HCT116 (cell line): ENCODE data around the gene KRT6A. TPM values are rescaled to one million over a fixed set of nuclear protein-coding genes. Genes with fewer than 3 reads are reported as not detected.
"Not testable (repeated sequence)": the region's sequence is repeated elsewhere in the genome, so short reads cannot be mapped to it uniquely, and the experiment has no call there.

Source experiments
- ATAC-seq: fragments of 200-7000 bp; cut with Tn5 transposase; 2 replicates; pipeline ENCODE4 v1.9.1; 2020; ENCODE audit warnings: mild to moderate bottlenecking, moderate library complexity
- BruUV-seq: library from RNA; stranded (reverse); fragments of 400-500 nt; replicated peaks from 2 replicates; lab custom pipeline; 2021; lab: Mats Ljungman, UMichigan
- CTCF ChIA-PET: fragments of 300-600 bp; sonication (Branson Sonifier 250); formaldehyde crosslinking; loops from one replicate; lab custom pipeline; 2021; ENCODE audit warnings: antibody characterized with exemption; lab: Charles Lee
- POLR2A ChIA-PET: fragments of 300-600, 350-600 bp; sonication (Branson Sonifier 250); formaldehyde crosslinking; loops from one replicate; lab custom pipeline; 2021; ENCODE audit warnings: antibody characterized with exemption; lab: Charles Lee
- RAD21 ChIA-PET, 2 experiments: fragments of 300-600 bp; sonication (Branson Sonifier 250); formaldehyde crosslinking; loops; one replicate each; lab custom pipeline; 2023; ENCODE audit warnings: low total read pairs in 2 of 2; ENCODE audit not compliant: uncharacterized antibody in 2 of 2, unreplicated experiment in 2 of 2, low non-redundant PET in 1 of 2; lab: Charles Lee
- DNase-seq: peaks from one replicate; pipeline ENCODE4 v3.0.0-alpha.2; 2010; ENCODE audit warnings: low read depth, low spot score
- H2AFZ ChIP-seq: fragments of 200-600 bp; shearing (Covaris generic), sonication (generic); 2 replicates; pipeline ENCODE4 v1.6.1; 2017; ENCODE audit warnings: low read depth, mixed run types, mixed read lengths, antibody characterized with exemption, low read length; ENCODE audit not compliant: poor library complexity, severe bottlenecking
- H3K27ac ChIP-seq: 2 replicates; pipeline ENCODE4 v1.5.1; 2012; ENCODE audit warnings: low read depth, low read length
- H3K27me3 ChIP-seq: fragments of 200-600 bp; sonication (generic); 2 replicates; pipeline ENCODE4 v1.6.1; 2016; ENCODE audit warnings: mixed run types, low read length, mixed read lengths; ENCODE audit not compliant: insufficient read depth
- H3K36me3 ChIP-seq, 2 experiments: fragments of 200-500 bp in 1 of 2; fragments of 200-600 bp in 1 of 2; sonication (Bioruptor generic) in 1 of 2; sonication (generic) in 1 of 2; 2 replicates each; pipeline versions ENCODE4 v1.5.1 to v1.6.1; 2014 to 2016; ENCODE audit warnings: low read length in 2 of 2, inconsistent platforms in 1 of 2, mixed read lengths in 1 of 2, mixed run types in 1 of 2; ENCODE audit not compliant: insufficient read depth in 2 of 2, control insufficient read depth in 1 of 2
- H3K4me1 ChIP-seq, 2 experiments: fragments of 200-600 bp in 1 of 2; sonication (generic) in 1 of 2; 2 replicates each; pipeline versions ENCODE4 v1.5.1 to v1.6.1; 2012 to 2017; ENCODE audit warnings: low read length in 2 of 2, inconsistent platforms in 1 of 2, mild to moderate bottlenecking in 1 of 2, mixed read lengths in 1 of 2, mixed run types in 1 of 2, moderate library complexity in 1 of 2; ENCODE audit not compliant: insufficient read depth in 2 of 2, control insufficient read depth in 1 of 2
- H3K4me2 ChIP-seq: fragments of 200-600 bp; sonication (generic); 2 replicates; pipeline ENCODE4 v1.6.1; 2017; ENCODE audit warnings: mixed run types, low read length, mixed read lengths
- H3K4me3 ChIP-seq, 2 experiments: fragments of 200-600 bp in 1 of 2; sonication (generic) in 1 of 2; replicated peaks in 1 of 2; 2 replicates each; pipeline ENCODE4 v1.5.1; 2011 to 2016; ENCODE audit warnings: low read length in 2 of 2, control low read depth in 1 of 2, low read depth in 1 of 2, mild to moderate bottlenecking in 1 of 2, mixed read lengths in 1 of 2, mixed run types in 1 of 2
- H3K79me2 ChIP-seq: fragments of 200-600 bp; sonication (generic); 2 replicates; pipeline ENCODE4 v1.6.1; 2017; ENCODE audit warnings: mild to moderate bottlenecking, mixed run types, low read length, moderate library complexity, mixed read lengths; ENCODE audit not compliant: insufficient read depth
- H3K9ac ChIP-seq: fragments of 200-600 bp; sonication (generic); 2 replicates; pipeline ENCODE4 v1.6.1; 2016; ENCODE audit warnings: low read length, mixed read lengths
- H3K9me2 ChIP-seq: fragments of 200-600 bp; sonication (generic), shearing (Covaris generic); 2 replicates; pipeline ENCODE4 v1.6.1; 2017; ENCODE audit warnings: mixed run types, mild to moderate bottlenecking, moderate library complexity; ENCODE audit not compliant: insufficient read depth
- H3K9me3 ChIP-seq, 2 experiments: fragments of 200-500 bp in 1 of 2; fragments of 200-600 bp in 1 of 2; sonication (Bioruptor generic) in 1 of 2; sonication (generic) in 1 of 2; 2 replicates each; pipeline ENCODE4 v1.6.1; 2014 to 2017; ENCODE audit warnings: low read length in 2 of 2, mixed read lengths in 2 of 2, inconsistent platforms in 1 of 2, low read depth in 1 of 2, mild to moderate bottlenecking in 1 of 2, mixed run types in 1 of 2, moderate library complexity in 1 of 2; ENCODE audit not compliant: control insufficient read depth in 1 of 2, insufficient read depth in 1 of 2
- H4K20me1 ChIP-seq: fragments of 200-600 bp; sonication (generic), shearing (Covaris generic); 2 replicates; pipeline ENCODE4 v1.6.1; 2017; ENCODE audit warnings: mixed run types, mild to moderate bottlenecking, moderate library complexity; ENCODE audit not compliant: insufficient read depth
- CBX3 ChIP-seq: IDR thresholded peaks from 2 replicates; pipeline ENCODE4 v1.6.1; 2012; ENCODE audit warnings: low read depth
- CEBPB ChIP-seq: IDR thresholded peaks from 2 replicates; pipeline ENCODE4 v1.6.1; 2012; ENCODE audit warnings: low read depth
- EZH2 ChIP-seq: fragments of 200-600 bp; sonication (generic); IDR thresholded peaks from 2 replicates; pipeline ENCODE4 v1.6.1; 2017; ENCODE audit warnings: antibody characterized with exemption, mixed run types
- EZH2phosphoT487 ChIP-seq: fragments of 200-600 bp; IDR thresholded peaks from 2 replicates; pipeline ENCODE4 v1.6.1; 2018; ENCODE audit warnings: antibody characterized with exemption, borderline replicate concordance
- FOSL1 ChIP-seq: IDR thresholded peaks from 2 replicates; pipeline ENCODE4 v1.6.1; 2012; ENCODE audit warnings: low read depth
- POLR2A ChIP-seq: IDR thresholded peaks from 2 replicates; pipeline ENCODE4 v1.7.0; 2011; ENCODE audit warnings: borderline replicate concordance; ENCODE audit not compliant: insufficient read depth, insufficient read length; ENCODE audit errors: extremely low read depth
- POLR2AphosphoS5 ChIP-seq: IDR thresholded peaks from 2 replicates; pipeline ENCODE4 v1.6.1; 2011; ENCODE audit warnings: mild to moderate bottlenecking, low read depth, low read length, moderate library complexity
- RAD21 ChIP-seq: IDR thresholded peaks from 2 replicates; pipeline ENCODE4 v1.6.1; 2012; ENCODE audit warnings: low read depth, mild to moderate bottlenecking
- REST ChIP-seq: IDR thresholded peaks from 2 replicates; pipeline ENCODE4 v1.6.1; 2012; ENCODE audit warnings: low read depth
- SIN3A ChIP-seq: IDR thresholded peaks from 2 replicates; pipeline ENCODE4 v1.6.1; 2012; ENCODE audit warnings: low read depth
- SP1 ChIP-seq: IDR thresholded peaks from 2 replicates; pipeline ENCODE4 v1.6.1; 2012; ENCODE audit warnings: low read depth
- TCF7L2 ChIP-seq: IDR thresholded peaks from 2 replicates; pipeline ENCODE4 v1.7.0; 2011; ENCODE audit warnings: borderline replicate concordance, inconsistent platforms; ENCODE audit not compliant: insufficient read depth, insufficient read length; ENCODE audit errors: extremely low read depth
- YY1 ChIP-seq: IDR thresholded peaks from 2 replicates; pipeline ENCODE4 v1.6.1; 2011; ENCODE audit warnings: low read length, low read depth, moderate library complexity, mild to moderate bottlenecking; ENCODE audit not compliant: insufficient replicate concordance; ENCODE audit errors: extremely low read depth
- ZFX ChIP-seq: fragments of 450-650 bp; IDR thresholded peaks from 2 replicates; pipeline ENCODE4 v1.6.1; 2017
- intact Hi-C: fragments of 100-400 bp; cut with micrococcal nuclease; formaldehyde crosslinking; loops from 2 replicates; pipeline ENCODE4 v1.10.0; 2022
- total RNA-seq: library from RNA; stranded (reverse); gene quantifications from one replicate; pipeline ENCODE4 v1.2.1, GENCODE V29; 2021; ENCODE audit not compliant: unreplicated experiment
- TF ChIP-seq, protein P1 (sequence below): IDR thresholded peaks from 2 replicates; pipeline ENCODE4 v1.6.1; 2011; ENCODE audit warnings: mild to moderate bottlenecking, low read length, moderate library complexity; ENCODE audit not compliant: insufficient replicate concordance; ENCODE audit errors: extremely low read depth
- TF ChIP-seq, protein P2 (sequence below): IDR thresholded peaks from 2 replicates; pipeline ENCODE4 v1.6.1; 2012

The KRT6A gene
- total RNA-seq, 1 experiment from 2014 or later, result 0.66 TPM

DNA sequence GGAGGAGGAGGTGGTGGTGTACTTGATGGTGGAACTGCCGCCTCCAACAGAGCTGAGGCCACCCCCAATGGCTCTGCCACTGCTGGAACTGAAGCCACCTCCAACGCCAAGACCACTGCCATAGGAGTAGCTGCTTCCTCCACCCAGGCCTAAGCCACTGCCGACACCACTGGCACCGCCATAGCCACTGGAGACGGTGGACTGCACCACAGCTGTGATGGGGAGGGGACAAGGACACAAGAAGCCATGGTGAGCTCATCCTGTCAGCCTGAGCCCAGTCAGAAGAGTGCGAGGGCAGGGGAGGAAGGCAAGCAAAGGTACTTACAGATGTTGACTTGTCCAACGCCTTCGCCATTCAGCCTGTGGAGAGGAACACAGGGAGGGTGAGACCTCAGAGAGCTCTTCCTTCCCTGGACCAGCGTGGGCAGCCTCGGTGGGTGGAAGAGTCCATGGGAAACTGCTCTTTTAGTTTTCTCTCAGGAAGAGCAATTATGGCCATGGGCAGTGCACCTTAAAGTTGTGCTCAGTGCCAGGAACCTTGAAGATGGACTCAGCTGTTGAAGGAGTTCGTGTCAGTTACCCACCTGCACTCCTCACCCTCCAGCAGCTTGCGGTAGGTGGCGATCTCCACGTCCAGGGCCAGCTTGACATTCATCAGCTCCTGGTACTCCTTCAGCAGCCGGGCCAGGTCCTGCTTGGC lies 5.2 kb downstream of the KRT6A start:
- H3K9ac ChIP-seq, H3K36me3 ChIP-seq, H3K9me2 ChIP-seq, DNase-seq, BruUV-seq, H3K27me3 ChIP-seq, CTCF ChIA-PET, H3K4me2 ChIP-seq, RAD21 ChIA-PET, H3K79me2 ChIP-seq, H2AFZ ChIP-seq, H4K20me1 ChIP-seq, H3K4me1 ChIP-seq, ATAC-seq, H3K4me3 ChIP-seq, H3K27ac ChIP-seq, POLR2A ChIA-PET, H3K9me3 ChIP-seq, intact Hi-C loops: not testable (repeated sequence)

- no peak overlapping the region for H3K27ac ChIP-seq
- RAD21 ChIA-PET, result no interaction called here
- no peak overlapping the region for H3K4me2 ChIP-seq
- TF ChIP-seq SIN3A (no peak), TCF7L2 (no peak), CBX3 (no peak), CEBPB (no peak), ZFX (no peak), YY1 (no peak), REST (no peak), POLR2A (no peak), EZH2 (no peak), SP1 (no peak), EZH2phosphoT487 (no peak), FOSL1 (no peak), RAD21 (no peak), POLR2AphosphoS5 (no peak)
- TF ChIP-seq, protein P1, sequence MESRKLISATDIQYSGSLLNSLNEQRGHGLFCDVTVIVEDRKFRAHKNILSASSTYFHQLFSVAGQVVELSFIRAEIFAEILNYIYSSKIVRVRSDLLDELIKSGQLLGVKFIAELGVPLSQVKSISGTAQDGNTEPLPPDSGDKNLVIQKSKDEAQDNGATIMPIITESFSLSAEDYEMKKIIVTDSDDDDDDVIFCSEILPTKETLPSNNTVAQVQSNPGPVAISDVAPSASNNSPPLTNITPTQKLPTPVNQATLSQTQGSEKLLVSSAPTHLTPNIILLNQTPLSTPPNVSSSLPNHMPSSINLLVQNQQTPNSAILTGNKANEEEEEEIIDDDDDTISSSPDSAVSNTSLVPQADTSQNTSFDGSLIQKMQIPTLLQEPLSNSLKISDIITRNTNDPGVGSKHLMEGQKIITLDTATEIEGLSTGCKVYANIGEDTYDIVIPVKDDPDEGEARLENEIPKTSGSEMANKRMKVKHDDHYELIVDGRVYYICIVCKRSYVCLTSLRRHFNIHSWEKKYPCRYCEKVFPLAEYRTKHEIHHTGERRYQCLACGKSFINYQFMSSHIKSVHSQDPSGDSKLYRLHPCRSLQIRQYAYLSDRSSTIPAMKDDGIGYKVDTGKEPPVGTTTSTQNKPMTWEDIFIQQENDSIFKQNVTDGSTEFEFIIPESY, result no peak
- TF ChIP-seq, protein P2, sequence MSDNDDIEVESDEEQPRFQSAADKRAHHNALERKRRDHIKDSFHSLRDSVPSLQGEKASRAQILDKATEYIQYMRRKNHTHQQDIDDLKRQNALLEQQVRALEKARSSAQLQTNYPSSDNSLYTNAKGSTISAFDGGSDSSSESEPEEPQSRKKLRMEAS, result no peak
These were observed 5.8 kb downstream of the KRT6A start for GRCh38 chr12:52487211-52487610.

More at GRCh38 chr12:52487211-52487610, 5.8 kb downstream of the KRT6A start:
- Histone ChIP-seq H2AFZ (no peak overlapping the region), H3K9ac (no peak overlapping the region), H3K9me3 (no peaks in the 10 kb centered on the region), H3K36me3 (no peaks in the 10 kb centered on the region), H4K20me1 (no peaks in the 10 kb centered on the region), H3K4me3 (no peak overlapping the region), H3K4me1 (no peaks in the 10 kb centered on the region), H3K9me2 (no peaks in the 10 kb centered on the region), H3K27me3 (no peaks in the 10 kb centered on the region), H3K79me2 (no peaks in the 10 kb centered on the region)
- BruUV-seq, result no TSS peak
- no peak for DNase-seq
- intact Hi-C loops, result no loop called here
- CTCF ChIA-PET, result no interaction called here
- POLR2A ChIA-PET, result no interaction called here
- no peak for ATAC-seq
